SJCRH30 (cell line): ENCODE results near the gene HDAC1. TPM values are rescaled to one million over a fixed set of nuclear protein-coding genes. Genes with fewer than 3 reads are reported as not detected.

ENCODE experiments used
- DNase-seq, 2 experiments: peaks; one replicate each; pipeline ENCODE4 v3.0.0-alpha.2; 2015 to 2020
- H3K27ac ChIP-seq: fragments of 250-450 bp; sonication (Bioruptor Pico); 2 replicates; pipeline ENCODE4 v1.5.1; 2020; ENCODE audit warnings: mild to moderate bottlenecking, moderate library complexity
- H3K27me3 ChIP-seq: fragments of 250-450 bp; sonication (Bioruptor Pico); 2 replicates; pipeline ENCODE4 v1.5.1; 2020; ENCODE audit warnings: mild to moderate bottlenecking, moderate library complexity
- H3K36me3 ChIP-seq: fragments of 250-450 bp; sonication (Bioruptor Pico); 2 replicates; pipeline ENCODE4 v1.5.1; 2020; ENCODE audit warnings: mild to moderate bottlenecking, moderate library complexity
- H3K4me1 ChIP-seq: fragments of 250-450 bp; sonication (Bioruptor Pico); 2 replicates; pipeline ENCODE4 v1.5.1; 2020; ENCODE audit warnings: mild to moderate bottlenecking, moderate library complexity
- H3K4me3 ChIP-seq: fragments of 250-450 bp; sonication (Bioruptor Pico); 2 replicates; pipeline ENCODE4 v1.5.1; 2020; ENCODE audit warnings: mild to moderate bottlenecking, moderate library complexity
- H3K9me3 ChIP-seq: fragments of 250-450 bp; sonication (Bioruptor Pico); replicated peaks from 2 replicates; pipeline ENCODE4 v1.5.1; 2020; ENCODE audit warnings: mild to moderate bottlenecking, moderate library complexity
- total RNA-seq: library from RNA; depleted of rRNA; stranded (reverse); fragments of >200 nt; shearing (Covaris generic); gene quantifications from 2 replicates; pipeline ENCODE4 v1.2.3, GENCODE V29; 2014

HDAC1 gene
- total RNA-seq, 1 experiment from 2014 or later, result 160 TPM

- H3K9me3 ChIP-seq, result no peaks in the 10 kb centered on the region
- H3K27me3 ChIP-seq, result no peaks in the 10 kb centered on the region
- H3K4me3 ChIP-seq, result no peak overlapping the region
- H3K27ac ChIP-seq, result no peak overlapping the region
- H3K36me3 ChIP-seq, result no peaks in the 10 kb centered on the region; the same call in 1 of the 2 replicates
- H3K4me1 ChIP-seq, result peaks cover 20% of the 10 kb centered on the region
- DNase-seq, result no peak
Measured at GRCh38 chr1:32356478-32356877, 64.6 kb downstream of the HDAC1 start.

- Histone ChIP-seq H3K27ac (no peak overlapping the region), H3K36me3 (peaks cover 3% of the 10 kb centered on the region; the same call in 1 of the 2 replicates), H3K27me3 (no peaks in the 10 kb centered on the region), H3K4me3 (no peak overlapping the region), H3K9me3 (no peaks in the 10 kb centered on the region), H3K4me1 (peaks cover 16% of the 10 kb centered on the region)
- peak in 1 of 2 experiments; percentile 54 for DNase-seq
Measured at GRCh38 chr1:32357614-32358013, 65.7 kb downstream of the HDAC1 start.

- H3K9me3 ChIP-seq, result no peaks in the 10 kb centered on the region
- H3K4me3 ChIP-seq, result no peak overlapping the region
- no peaks in the 10 kb centered on the region for H3K27me3 ChIP-seq
- H3K27ac ChIP-seq, result no peak overlapping the region
- no peak for DNase-seq
- peaks cover 3% of the 10 kb centered on the region; the same call in 1 of the 2 replicates for H3K36me3 ChIP-seq
- peaks cover 8% of the 10 kb centered on the region for H3K4me1 ChIP-seq
Measured at GRCh38 chr1:32358435-32358834, 66.6 kb downstream of the HDAC1 start.

- H3K9me3 ChIP-seq, result no peaks in the 10 kb centered on the region
- H3K27ac ChIP-seq, result no peak overlapping the region
- peaks cover 11% of the 10 kb centered on the region; the same call in 1 of the 2 replicates for H3K36me3 ChIP-seq
- H3K27me3 ChIP-seq, result no peaks in the 10 kb centered on the region
- no peak for DNase-seq
- no peak overlapping the region for H3K4me3 ChIP-seq
- H3K4me1 ChIP-seq, result no peaks in the 10 kb centered on the region; the same call in 1 of the 2 replicates
Measured at GRCh38 chr1:32361308-32361673, 69.4 kb downstream of the HDAC1 start.

- no peak for DNase-seq
- H3K36me3 ChIP-seq, result peaks cover 12% of the 10 kb centered on the region
- no peaks in the 10 kb centered on the region for H3K9me3 ChIP-seq
- H3K4me1 ChIP-seq, result no peaks in the 10 kb centered on the region; the same call in 1 of the 2 replicates
- no peaks in the 10 kb centered on the region for H3K27me3 ChIP-seq
- no peak overlapping the region for H3K27ac ChIP-seq
- H3K4me3 ChIP-seq, result no peak overlapping the region
Measured at GRCh38 chr1:32361674-32362473, 70.0 kb downstream of the HDAC1 start.

GRCh38 chr1:32362474-32363313 lies 70.8 kb downstream of the HDAC1 start, which contains the start of the genes FAM229A and TSSK3:
FAM229A (minus strand) TSS chr1:32362485; CDS start chr1:32362091, 394 bp downstream.
TSSK3 (plus strand) TSS chr1:32362539; CDS start chr1:32362702, 163 bp downstream.
- H3K27me3 ChIP-seq, result no peaks in the 10 kb centered on the region
- DNase-seq, result no peak
- no peaks in the 10 kb centered on the region for H3K9me3 ChIP-seq
- no peaks in the 10 kb centered on the region for H3K4me1 ChIP-seq
- H3K4me3 ChIP-seq, result no peak within 1 kb of the TSS
- H3K36me3 ChIP-seq, result peaks cover 20% of the 10 kb centered on the region
- H3K27ac ChIP-seq, result no peak within 1 kb of the TSS

- H3K27ac ChIP-seq, result no peak overlapping the region
- no peaks in the 10 kb centered on the region for H3K9me3 ChIP-seq
- H3K4me1 ChIP-seq, result no peaks in the 10 kb centered on the region
- no peaks in the 10 kb centered on the region for H3K27me3 ChIP-seq
- no peak for DNase-seq
- peaks cover 29% of the 10 kb centered on the region for H3K36me3 ChIP-seq
- H3K4me3 ChIP-seq, result no peak overlapping the region
Measured at GRCh38 chr1:32363713-32364112, 71.8 kb downstream of the HDAC1 start.

GRCh38 chr1:32364836-32365235 lies 73.0 kb downstream of the HDAC1 start:
- Histone ChIP-seq H3K36me3 (peaks cover 38% of the 10 kb centered on the region), H3K27ac (no peak overlapping the region), H3K27me3 (no peaks in the 10 kb centered on the region), H3K4me1 (no peaks in the 10 kb centered on the region), H3K4me3 (no peak overlapping the region), H3K9me3 (no peaks in the 10 kb centered on the region)
- no peak for DNase-seq

GRCh38 chr1:32365445-32365844 lies 73.6 kb downstream of the HDAC1 start:
- no peaks in the 10 kb centered on the region for H3K27me3 ChIP-seq
- H3K36me3 ChIP-seq, result peaks cover 38% of the 10 kb centered on the region
- no peaks in the 10 kb centered on the region for H3K4me1 ChIP-seq
- no peak overlapping the region for H3K27ac ChIP-seq
- DNase-seq, result no peak
- no peaks in the 10 kb centered on the region for H3K9me3 ChIP-seq
- no peak overlapping the region for H3K4me3 ChIP-seq

- H3K36me3 ChIP-seq, result peaks cover 47% of the 10 kb centered on the region
- H3K9me3 ChIP-seq, result no peaks in the 10 kb centered on the region
- no peak overlapping the region for H3K4me3 ChIP-seq
- no peaks in the 10 kb centered on the region for H3K4me1 ChIP-seq
- DNase-seq, result no peak
- H3K27ac ChIP-seq, result no peak overlapping the region
- no peaks in the 10 kb centered on the region for H3K27me3 ChIP-seq
Measured at GRCh38 chr1:32367912-32368635, 76.2 kb downstream of the HDAC1 start.

GRCh38 chr1:32372149-32372756 lies 80.4 kb downstream of the HDAC1 start:
- no peaks in the 10 kb centered on the region for H3K9me3 ChIP-seq
- H3K27ac ChIP-seq, result no peak overlapping the region
- no peaks in the 10 kb centered on the region for H3K4me1 ChIP-seq
- DNase-seq, result no peak
- H3K27me3 ChIP-seq, result no peaks in the 10 kb centered on the region
- no peak overlapping the region for H3K4me3 ChIP-seq
- peaks cover 62% of the 10 kb centered on the region for H3K36me3 ChIP-seq

GRCh38 chr1:32373996-32374592 lies 82.2 kb downstream of the HDAC1 start:
- Histone ChIP-seq H3K36me3 (peaks cover 50% of the 10 kb centered on the region), H3K4me3 (no peak overlapping the region), H3K27ac (no peak overlapping the region), H3K4me1 (no peaks in the 10 kb centered on the region), H3K9me3 (no peaks in the 10 kb centered on the region), H3K27me3 (no peaks in the 10 kb centered on the region)
- no peak for DNase-seq

- Histone ChIP-seq H3K4me1 (no peaks in the 10 kb centered on the region), H3K36me3 (peaks cover 43% of the 10 kb centered on the region), H3K9me3 (no peaks in the 10 kb centered on the region), H3K27me3 (no peaks in the 10 kb centered on the region), H3K27ac (no peak overlapping the region), H3K4me3 (no peak overlapping the region)
- no peak for DNase-seq
Measured at GRCh38 chr1:32376199-32376598, 84.3 kb downstream of the HDAC1 start.
